ENCODE results near the gene KCNE1.
"Not testable (repeated sequence)": the region's sequence is repeated elsewhere in the genome, so short reads cannot be mapped to it uniquely, and the experiment has no call there.

The KCNE1 gene

DNA sequence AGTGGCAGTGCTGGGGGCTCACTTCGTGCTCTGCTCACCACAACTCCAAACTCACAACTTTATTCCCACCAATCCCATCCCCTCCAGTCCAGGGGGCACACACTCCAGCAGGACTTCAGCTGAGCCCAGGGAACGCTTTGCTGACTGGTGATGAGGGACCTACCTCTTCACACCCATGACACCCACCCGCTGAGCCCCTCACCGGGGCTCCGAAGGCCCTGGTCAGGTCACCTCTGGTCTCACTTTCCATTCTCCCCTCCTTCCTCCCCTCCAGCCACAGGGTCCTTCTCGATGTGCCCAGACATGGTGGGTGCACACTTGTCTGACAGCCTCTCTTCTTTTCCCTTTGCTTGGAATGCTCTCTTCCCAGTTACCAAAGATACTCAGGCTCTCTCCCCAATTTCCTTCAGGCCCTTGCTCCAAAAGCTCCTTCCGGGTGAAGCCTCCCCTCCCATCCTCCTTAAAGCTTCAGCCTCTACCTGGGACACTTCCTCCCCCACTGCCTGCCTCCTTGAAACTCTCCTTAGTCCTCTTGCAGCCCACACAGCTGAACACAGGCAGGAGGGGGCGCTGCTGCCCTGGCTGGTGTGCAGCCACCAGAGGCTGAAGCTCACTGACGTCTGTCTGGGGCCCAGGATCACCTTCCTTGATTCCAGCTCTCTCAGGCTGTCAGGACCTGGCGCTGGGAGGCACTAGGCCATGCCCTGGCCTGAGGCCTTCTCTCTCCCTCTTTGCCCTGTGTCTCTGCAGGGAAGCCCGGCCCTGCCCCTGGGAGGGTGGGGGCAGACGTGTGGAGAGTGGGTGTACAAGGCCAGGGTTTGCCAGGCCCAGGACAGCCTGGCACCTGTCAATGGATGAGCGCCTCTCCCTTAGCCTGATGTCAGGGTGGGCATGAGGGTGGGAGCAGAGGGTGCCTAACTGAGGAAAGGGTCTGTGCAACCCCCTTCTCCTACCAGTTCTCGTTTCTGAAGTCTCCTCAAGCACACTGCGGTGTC, 1.6 kb downstream of the KCNE1 start:
- no peak for DNase-seq

- no peak for DNase-seq
Measured at GRCh38 chr21:34509151-34509550, 2.9 kb downstream of the KCNE1 start.

GRCh38 chr21:34504595-34504994, 7.4 kb downstream of the KCNE1 start:
- no peak for DNase-seq

- no peak for DNase-seq
Measured at GRCh38 chr21:34502480-34503106, 9.4 kb downstream of the KCNE1 start.

DNA sequence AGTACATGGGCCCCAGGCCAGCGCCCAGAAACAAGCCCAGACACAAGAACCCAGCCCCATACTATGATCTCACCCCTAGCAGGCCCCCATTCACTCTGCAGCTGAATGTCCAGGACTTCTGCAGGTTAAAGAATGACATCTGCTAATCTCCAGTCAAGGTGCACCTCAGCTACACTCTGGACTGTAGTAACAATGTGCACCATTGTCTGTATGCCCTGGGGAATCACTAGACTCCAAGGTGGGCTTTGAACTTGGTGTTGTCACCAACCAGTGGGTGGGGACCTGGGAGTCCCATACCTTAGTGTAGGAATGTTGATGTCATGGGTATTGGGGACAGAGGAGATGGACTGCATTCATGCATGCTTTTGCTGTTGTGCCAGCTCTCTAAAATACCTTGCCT, 10.3 kb downstream of the KCNE1 start:
- DNase-seq: no peak

DNA sequence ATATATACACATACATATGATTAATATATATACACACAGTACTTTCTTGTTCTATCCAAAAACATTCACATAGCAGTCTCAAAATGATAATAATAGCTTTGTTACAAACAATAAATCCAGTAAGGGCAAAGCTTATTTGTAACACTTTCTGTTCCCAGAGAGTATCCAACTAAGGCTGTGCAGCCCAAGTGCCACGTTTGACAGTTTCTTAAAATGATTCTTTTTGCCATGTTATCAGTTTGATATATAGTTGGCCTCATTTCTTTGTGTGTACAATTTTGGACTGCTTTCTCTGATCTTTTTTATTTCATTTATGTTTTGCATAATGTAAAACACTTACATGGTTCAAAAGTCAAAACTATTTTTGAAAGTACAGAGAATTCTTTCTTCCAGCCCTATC, 11.8 kb downstream of the KCNE1 start:
- DNase-seq: no peak

GRCh38 chr21:34499116-34499515, 12.9 kb downstream of the KCNE1 start:
- DNase-seq: no peak

DNA sequence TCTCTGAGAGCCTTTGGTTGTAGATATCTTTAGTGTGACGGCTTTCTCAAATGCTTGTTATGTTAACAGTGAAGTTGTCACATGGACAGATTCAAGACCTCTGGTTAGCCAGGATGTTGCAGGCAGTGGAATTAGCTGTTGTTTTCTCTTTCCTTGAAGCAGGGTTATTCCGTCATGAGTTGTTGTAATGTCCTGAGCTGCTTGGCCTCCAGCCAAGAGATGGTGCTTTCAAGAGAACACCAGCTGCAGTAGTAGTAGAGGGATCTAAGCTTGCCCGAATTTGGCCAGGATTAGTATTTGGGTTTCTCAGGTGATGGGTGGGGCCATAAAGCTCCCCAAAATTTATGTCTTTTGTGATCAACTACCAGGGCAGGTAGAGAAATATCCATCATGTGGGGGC, 13.4 kb downstream of the KCNE1 start:
- DNase-seq: no peak

- DNase-seq: not testable (repeated sequence)
Measured at GRCh38 chr21:34483854-34484253, 28.2 kb downstream of the KCNE1 start.

DNA sequence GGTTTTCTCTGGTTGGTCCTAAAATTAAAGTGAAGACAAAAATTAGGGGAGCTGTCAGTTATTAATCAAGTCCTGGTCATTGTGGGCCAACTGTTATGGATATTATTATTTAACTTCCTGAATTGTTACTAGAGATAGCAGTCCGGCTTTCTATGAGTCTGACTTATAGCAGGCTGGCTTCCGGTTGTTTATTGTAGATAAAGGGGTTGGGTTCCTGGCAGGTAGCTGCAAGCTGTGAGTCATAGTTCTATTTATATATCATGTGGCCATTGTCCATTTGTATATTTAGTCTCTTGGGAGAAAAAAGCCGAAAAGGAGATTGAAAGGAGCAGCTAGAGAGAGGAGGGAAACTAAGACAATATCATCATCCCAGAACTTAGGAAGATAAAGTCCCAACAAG, 28.6 kb downstream of the KCNE1 start:
- DNase-seq: not testable (repeated sequence)

DNA sequence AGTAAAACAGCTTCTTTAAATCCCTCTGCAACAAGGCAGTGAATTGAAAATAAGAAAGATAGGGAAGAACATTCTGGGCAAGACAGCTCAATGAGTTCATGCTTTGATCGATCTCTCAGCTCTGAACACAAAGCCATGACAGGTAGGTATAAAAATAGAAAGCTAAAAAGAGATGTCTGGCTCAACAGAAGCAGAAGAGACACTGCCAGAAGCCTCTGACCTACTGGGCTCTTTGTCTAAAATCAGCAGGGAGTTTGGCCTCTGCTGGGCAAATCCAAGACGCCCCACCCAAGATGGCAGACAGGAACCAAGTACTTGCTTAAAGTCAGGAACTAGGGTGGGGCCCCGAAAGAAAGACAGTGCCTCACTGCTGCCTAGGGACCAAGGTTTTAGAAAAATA, 44.7 kb downstream of the KCNE1 start:
- DNase-seq: not testable (repeated sequence)

GRCh38 chr21:34459426-34459825, 52.6 kb downstream of the KCNE1 start:
- DNase-seq: not testable (repeated sequence)

DNA sequence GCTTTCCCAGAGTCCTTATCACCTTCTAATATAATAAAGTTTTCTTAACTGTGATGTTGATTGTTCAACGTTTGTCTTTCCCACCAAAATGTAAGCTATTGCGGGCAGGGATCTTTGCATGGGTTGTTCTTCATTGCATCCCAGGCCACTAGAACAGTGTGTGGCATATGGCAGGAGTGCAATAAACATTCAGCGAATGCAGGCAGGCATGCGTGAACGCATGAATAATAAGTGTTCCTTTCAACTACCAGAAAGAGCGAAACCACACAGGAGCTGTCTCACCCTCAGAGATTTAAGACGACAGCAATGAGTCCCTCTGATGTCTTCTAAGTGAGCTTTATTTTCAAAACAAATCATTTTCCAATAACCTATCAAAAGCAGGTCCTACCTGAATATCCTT, 53.7 kb downstream of the KCNE1 start:
- DNase-seq: not testable (repeated sequence)

DNA sequence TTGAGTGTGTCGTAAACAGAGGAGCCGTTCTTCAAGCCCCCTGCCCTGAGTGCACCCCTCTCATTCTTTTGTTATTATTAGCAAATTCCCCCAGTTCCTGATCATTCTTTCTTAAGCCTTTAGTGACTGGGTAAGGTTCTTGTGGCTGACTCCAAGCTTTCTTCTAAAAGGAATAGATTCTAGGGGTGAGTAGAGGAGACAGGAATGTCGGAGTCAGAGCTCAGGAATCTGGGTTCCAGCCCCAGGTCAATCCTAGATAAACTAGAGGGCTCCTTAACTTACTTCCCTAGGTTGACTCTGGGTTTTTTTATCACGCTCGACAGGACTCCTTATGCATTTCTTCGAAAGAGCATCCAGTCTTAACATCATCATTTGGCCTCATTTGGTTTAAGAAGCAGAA, 55.8 kb downstream of the KCNE1 start:
- not testable (repeated sequence) for DNase-seq

- DNase-seq: not testable (repeated sequence)
Measured at GRCh38 chr21:34455628-34456027, 56.4 kb downstream of the KCNE1 start.

DNA sequence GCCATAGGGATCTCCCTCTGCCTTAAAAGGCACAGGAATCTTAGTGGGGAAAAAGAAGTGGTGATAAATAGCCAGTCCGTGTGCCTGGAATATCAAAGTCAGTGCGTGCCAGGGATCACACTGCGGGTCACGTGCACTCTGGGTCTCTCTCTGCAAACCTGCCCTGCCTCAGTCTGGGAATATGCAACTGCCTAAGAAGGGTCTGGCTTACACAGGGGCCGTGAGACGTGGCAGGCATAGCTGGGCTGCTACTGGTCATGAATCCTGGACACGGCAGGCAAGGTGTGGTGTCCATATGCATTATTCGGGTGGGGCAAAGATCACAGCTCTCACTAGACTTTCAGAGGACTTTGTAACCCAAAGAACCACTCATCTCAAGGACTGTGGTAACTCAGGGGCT, 65.0 kb downstream of the KCNE1 start:
- not testable (repeated sequence) for DNase-seq

- not testable (repeated sequence) for DNase-seq
Measured at GRCh38 chr21:34443486-34443885, 68.5 kb downstream of the KCNE1 start.

DNA sequence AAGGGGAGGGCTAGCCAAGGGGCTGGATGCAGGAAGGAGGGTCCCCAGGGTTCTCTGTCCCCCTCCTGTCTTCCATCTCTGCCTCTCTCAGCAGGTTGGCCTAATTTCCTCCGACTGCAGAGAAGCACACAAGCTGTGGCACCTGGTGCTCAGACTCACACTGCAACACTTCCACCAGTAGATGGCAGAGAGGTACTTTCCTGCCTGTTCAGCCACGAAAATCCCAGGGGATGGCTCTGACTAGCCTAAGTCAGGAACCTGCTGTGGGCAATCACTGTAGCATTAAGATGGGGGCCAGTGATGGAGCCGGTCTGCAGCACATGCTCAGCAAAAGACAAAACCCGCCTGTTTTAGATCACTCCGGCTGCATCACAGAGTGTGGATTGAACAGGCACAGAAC, 82.3 kb downstream of the KCNE1 start:
- not testable (repeated sequence) for DNase-seq

GRCh38 chr21:34428441-34428840, 83.6 kb downstream of the KCNE1 start:
- DNase-seq: not testable (repeated sequence)

- not testable (repeated sequence) for DNase-seq
Measured at GRCh38 chr21:34427339-34427738, 84.7 kb downstream of the KCNE1 start.

DNA sequence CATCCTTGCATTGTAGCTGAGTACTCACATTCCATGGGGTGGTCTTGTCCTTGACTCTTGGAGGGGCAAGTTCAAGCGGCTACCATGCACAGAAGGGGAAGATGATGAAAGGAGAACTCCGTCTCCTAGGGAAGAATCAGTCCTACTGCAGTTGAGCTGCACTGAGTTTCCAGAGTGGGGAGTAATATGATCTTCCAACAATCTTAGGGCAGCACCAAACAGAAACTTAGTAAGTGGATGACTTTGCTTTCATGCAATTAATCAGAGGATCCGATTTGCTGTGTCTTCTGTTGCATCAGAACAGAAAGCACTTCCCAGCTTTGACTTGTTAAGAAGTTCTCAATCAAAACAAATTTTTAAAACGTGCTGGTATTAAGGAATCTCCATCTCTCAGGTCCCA, 88.2 kb downstream of the KCNE1 start, which contains the start of gene SMIM34:
Gene SMIM34, minus strand, starts transcription at position 147 of the 400 bp plus-strand sequence. Its CDS starts 112 bp downstream, at position 35.
- not testable (repeated sequence) for DNase-seq

GRCh38 chr21:34417448-34418077, 94.4 kb downstream of the KCNE1 start:
- not testable (repeated sequence) for DNase-seq

DNA sequence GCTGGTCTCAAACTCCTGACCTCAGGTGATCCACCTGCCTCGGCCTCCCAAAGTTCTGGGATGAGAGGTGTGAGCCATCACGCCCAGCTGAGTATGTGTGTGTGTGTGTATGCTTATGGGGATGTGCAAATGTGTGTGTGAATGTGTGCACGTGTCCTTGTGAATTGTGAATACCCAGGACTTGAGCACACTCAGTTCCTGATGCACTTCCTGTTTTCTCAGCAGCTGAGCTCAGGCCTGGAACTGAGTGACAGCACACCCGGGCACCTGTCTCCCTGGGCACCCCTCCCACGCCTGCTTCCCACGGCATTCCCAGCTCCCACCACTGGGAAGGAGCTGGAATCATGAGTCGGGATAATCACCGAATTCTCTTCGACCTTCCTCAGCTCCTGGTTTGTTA, 104.7 kb downstream of the KCNE1 start:
- DNase-seq: not testable (repeated sequence)
